Measurements from ENCODE around the gene WRAP73.

The WRAP73 gene

GRCh38 chr1:3630914-3631313 lies 19.0 kb downstream of the WRAP73 start:
- no peak for DNase-seq (ENCODE audit: low read depth)
- H3K4me3 ChIP-seq (ENCODE audit: low read length) = no peak overlapping the region
- TF ChIP-seq CTCF (IDR thresholded peaks at IDR 0.05; ENCODE audit: insufficient read depth, low read depth, low read length, missing control alignments) = no peak

GRCh38 chr1:3630161-3630611 lies 19.7 kb downstream of the WRAP73 start:
- no peak for TF ChIP-seq CTCF (IDR thresholded peaks at IDR 0.05; ENCODE audit: insufficient read depth, low read depth, low read length, missing control alignments)
- no peak for DNase-seq (ENCODE audit: low read depth)
- no peak overlapping the region for H3K4me3 ChIP-seq (ENCODE audit: low read length)

- no peak overlapping the region for H3K4me3 ChIP-seq (ENCODE audit: low read length)
- TF ChIP-seq CTCF (IDR thresholded peaks at IDR 0.05; ENCODE audit: insufficient read depth, low read depth, low read length, missing control alignments) = no peak
- no peak for DNase-seq (ENCODE audit: low read depth)
These were observed 20.2 kb downstream of the WRAP73 start for GRCh38 chr1:3629561-3630160.

GRCh38 chr1:3628445-3628844 lies 21.5 kb downstream of the WRAP73 start:
- no peak for DNase-seq (ENCODE audit: low read depth)
- H3K4me3 ChIP-seq (ENCODE audit: low read length) = no peak overlapping the region
- TF ChIP-seq CTCF (IDR thresholded peaks at IDR 0.05; ENCODE audit: insufficient read depth, low read depth, low read length, missing control alignments) = no peak

- TF ChIP-seq CTCF (IDR thresholded peaks at IDR 0.05; ENCODE audit: insufficient read depth, low read depth, low read length, missing control alignments) = no peak
- no peak for DNase-seq (ENCODE audit: low read depth)
- no peak overlapping the region for H3K4me3 ChIP-seq (ENCODE audit: low read length)
These were observed 22.2 kb downstream of the WRAP73 start for GRCh38 chr1:3627515-3628253.

GRCh38 chr1:3626025-3626424 lies 23.9 kb downstream of the WRAP73 start:
- TF ChIP-seq CTCF (IDR thresholded peaks at IDR 0.05; ENCODE audit: insufficient read depth, low read depth, low read length, missing control alignments) = no peak
- no peak for DNase-seq (ENCODE audit: low read depth)
- H3K4me3 ChIP-seq (ENCODE audit: low read length) = peak overlapping the region; percentile 58
